ENCODE results near the gene ZACN. TPM values are rescaled to one million over a fixed set of nuclear protein-coding genes. Genes with fewer than 3 reads are reported as not detected.

The ZACN gene
- total RNA-seq, 1 experiment from 2014 or later = 0.34 TPM

- peaks cover 89% of the 10 kb centered on the region for H3K36me3 Mint-ChIP-seq (ENCODE audit: insufficient read depth, unreplicated experiment)
- H3K4me3 Mint-ChIP-seq (ENCODE audit: unreplicated experiment) = no peak overlapping the region
- intact Hi-C loops (cut with micrococcal nuclease; ENCODE audit: unreplicated experiment) = no loop called here
- Histone ChIP-seq H3K27me3 (replicated peaks; ENCODE audit: control insufficient read depth, insufficient read depth, low read length) (no peaks in the 10 kb centered on the region), H3K9me3 (no peaks in the 10 kb centered on the region), H3K36me3 (ENCODE audit: control insufficient read depth, insufficient read depth, low read length) (peaks cover 4% of the 10 kb centered on the region), H3K4me3 (ENCODE audit: low read depth, low read length) (no peak overlapping the region), H3K4me1 (peaks cover 15% of the 10 kb centered on the region)
- ChIA-PET POLR2A (no interaction called here), CTCF (no interaction called here)
- no peak for TF ChIP-seq CTCF (IDR thresholded peaks at IDR 0.05; ENCODE audit: insufficient read depth in 1 of 2, low read depth in 1 of 2, low read length in 1 of 2, severe bottlenecking in 1 of 2, unreplicated experiment in 1 of 2)
- BruUV-seq (replicated peaks) = no TSS peak
- no peaks in the 10 kb centered on the region for H3K9me3 Mint-ChIP-seq (ENCODE audit: unreplicated experiment)
- DNase-seq = no peak
- no peaks in the 10 kb centered on the region for H3K27me3 Mint-ChIP-seq (ENCODE audit: insufficient read depth, unreplicated experiment)
- H3K4me1 Mint-ChIP-seq (ENCODE audit: low read depth, unreplicated experiment) = peaks cover 9% of the 10 kb centered on the region
- H3K27ac Mint-ChIP-seq (ENCODE audit: unreplicated experiment) = no peak overlapping the region
Observed at GRCh38 chr17:76051561-76051960, 27.4 kb upstream of the ZACN start.

GRCh38 chr17:76053246-76054111, 25.5 kb upstream of the ZACN start:
- Histone ChIP-seq H3K4me1 (peaks cover 15% of the 10 kb centered on the region), H3K36me3 (ENCODE audit: control insufficient read depth, insufficient read depth, low read length) (peaks cover 5% of the 10 kb centered on the region), H3K4me3 (ENCODE audit: low read depth, low read length) (no peak overlapping the region), H3K9me3 (no peaks in the 10 kb centered on the region), H3K27me3 (replicated peaks; ENCODE audit: control insufficient read depth, insufficient read depth, low read length) (no peaks in the 10 kb centered on the region)
- TF ChIP-seq CTCF (IDR thresholded peaks at IDR 0.05; ENCODE audit: insufficient read depth in 1 of 2, low read depth in 1 of 2, low read length in 1 of 2, severe bottlenecking in 1 of 2, unreplicated experiment in 1 of 2) = no peak
- no TSS peak for BruUV-seq (replicated peaks)
- CTCF ChIA-PET = interaction anchor here (1.6 to 1.8 kb wide), 2 partner anchors 40 to 79 kb away, joined by 4 to 5 read pairs; no protein-coding TSS in a partner anchor
- H3K27ac Mint-ChIP-seq (ENCODE audit: unreplicated experiment) = peak overlapping the region; percentile 81
- no peaks in the 10 kb centered on the region for H3K27me3 Mint-ChIP-seq (ENCODE audit: insufficient read depth, unreplicated experiment)
- peaks cover 9% of the 10 kb centered on the region for H3K4me1 Mint-ChIP-seq (ENCODE audit: low read depth, unreplicated experiment)
- no peak for DNase-seq
- peak overlapping the region; percentile 13 for H3K4me3 Mint-ChIP-seq (ENCODE audit: unreplicated experiment)
- POLR2A ChIA-PET = interaction anchor here (0.6 kb wide), 1 partner anchor 453 kb away, joined by 3 read pairs; no protein-coding TSS in a partner anchor
- H3K9me3 Mint-ChIP-seq (ENCODE audit: unreplicated experiment) = no peaks in the 10 kb centered on the region
- H3K36me3 Mint-ChIP-seq (ENCODE audit: insufficient read depth, unreplicated experiment) = peaks cover 95% of the 10 kb centered on the region
- intact Hi-C loops (cut with micrococcal nuclease; ENCODE audit: unreplicated experiment) = no loop called here

GRCh38 chr17:76054112-76054476, 24.9 kb upstream of the ZACN start:
- CTCF ChIA-PET = interaction anchor here (1.6 to 1.8 kb wide), 2 partner anchors 40 to 79 kb away, joined by 4 to 5 read pairs; no protein-coding TSS in a partner anchor
- peaks cover 95% of the 10 kb centered on the region for H3K36me3 Mint-ChIP-seq (ENCODE audit: insufficient read depth, unreplicated experiment)
- no peaks in the 10 kb centered on the region for H3K9me3 Mint-ChIP-seq (ENCODE audit: unreplicated experiment)
- no peaks in the 10 kb centered on the region for H3K27me3 Mint-ChIP-seq (ENCODE audit: insufficient read depth, unreplicated experiment)
- peak overlapping the region; percentile 13 for H3K4me3 Mint-ChIP-seq (ENCODE audit: unreplicated experiment)
- BruUV-seq (replicated peaks) = no TSS peak
- peak overlapping the region; percentile 81 for H3K27ac Mint-ChIP-seq (ENCODE audit: unreplicated experiment)
- TF ChIP-seq CTCF (IDR thresholded peaks at IDR 0.05; ENCODE audit: insufficient read depth in 1 of 2, low read depth in 1 of 2, low read length in 1 of 2, severe bottlenecking in 1 of 2, unreplicated experiment in 1 of 2) = no peak
- DNase-seq = peak in 1 of 2 experiments; percentile 43
- Histone ChIP-seq H3K36me3 (ENCODE audit: control insufficient read depth, insufficient read depth, low read length) (peaks cover 5% of the 10 kb centered on the region), H3K4me3 (ENCODE audit: low read depth, low read length) (no peak overlapping the region), H3K4me1 (peaks cover 15% of the 10 kb centered on the region), H3K27me3 (replicated peaks; ENCODE audit: control insufficient read depth, insufficient read depth, low read length) (no peaks in the 10 kb centered on the region), H3K9me3 (no peaks in the 10 kb centered on the region)
- POLR2A ChIA-PET = no interaction called here
- intact Hi-C loops (cut with micrococcal nuclease; ENCODE audit: unreplicated experiment) = no loop called here
- H3K4me1 Mint-ChIP-seq (ENCODE audit: low read depth, unreplicated experiment) = peaks cover 9% of the 10 kb centered on the region

All from Caco-2 (cell line).